ENCODE data around the gene GPC6.

DNA sequence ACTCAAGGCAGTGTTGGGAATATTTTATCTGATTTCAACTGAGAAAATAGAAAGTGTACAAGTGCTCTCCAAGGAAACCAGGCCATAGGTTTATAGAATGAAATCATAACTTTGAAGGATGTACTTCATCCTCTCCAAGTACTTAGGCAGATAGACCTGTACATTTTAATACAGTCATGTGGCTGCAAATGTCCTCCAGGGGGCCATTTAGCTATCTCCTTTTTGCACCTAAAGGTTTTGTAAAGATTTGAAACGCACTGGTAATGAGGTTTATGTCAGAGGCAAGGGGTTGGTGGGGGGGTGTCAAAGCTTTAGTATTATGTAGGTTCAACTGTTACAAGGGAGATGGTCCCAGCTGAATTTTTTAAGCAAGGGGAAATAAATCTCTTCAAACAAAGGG, 888.4 kb downstream of the GPC6 start:
- TF ChIP-seq, protein P1, sequence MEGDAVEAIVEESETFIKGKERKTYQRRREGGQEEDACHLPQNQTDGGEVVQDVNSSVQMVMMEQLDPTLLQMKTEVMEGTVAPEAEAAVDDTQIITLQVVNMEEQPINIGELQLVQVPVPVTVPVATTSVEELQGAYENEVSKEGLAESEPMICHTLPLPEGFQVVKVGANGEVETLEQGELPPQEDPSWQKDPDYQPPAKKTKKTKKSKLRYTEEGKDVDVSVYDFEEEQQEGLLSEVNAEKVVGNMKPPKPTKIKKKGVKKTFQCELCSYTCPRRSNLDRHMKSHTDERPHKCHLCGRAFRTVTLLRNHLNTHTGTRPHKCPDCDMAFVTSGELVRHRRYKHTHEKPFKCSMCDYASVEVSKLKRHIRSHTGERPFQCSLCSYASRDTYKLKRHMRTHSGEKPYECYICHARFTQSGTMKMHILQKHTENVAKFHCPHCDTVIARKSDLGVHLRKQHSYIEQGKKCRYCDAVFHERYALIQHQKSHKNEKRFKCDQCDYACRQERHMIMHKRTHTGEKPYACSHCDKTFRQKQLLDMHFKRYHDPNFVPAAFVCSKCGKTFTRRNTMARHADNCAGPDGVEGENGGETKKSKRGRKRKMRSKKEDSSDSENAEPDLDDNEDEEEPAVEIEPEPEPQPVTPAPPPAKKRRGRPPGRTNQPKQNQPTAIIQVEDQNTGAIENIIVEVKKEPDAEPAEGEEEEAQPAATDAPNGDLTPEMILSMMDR (IDR thresholded peaks at IDR 0.05) = peak; percentile 28
- TF ChIP-seq EZH2phosphoT487 (IDR thresholded peaks at IDR 0.05) = no peak
- TF ChIP-seq EZH2 (IDR thresholded peaks at IDR 0.05) = no peak

Measured in neural progenitor cell (in vitro differentiated cells).